CD4-positive, alpha-beta T cell treated with Interferon alpha-2 for 1 hour (primary cell): Measurements from ENCODE around the gene TIMP2.
"Not testable (repeated sequence)": the region's sequence is repeated elsewhere in the genome, so short reads cannot be mapped to it uniquely, and the experiment has no call there.

Source experiments
- DNase-seq, 2 donors: peaks; one replicate each; pipeline ENCODE4 v3.0.0-alpha.2; 2020 to 2022

TIMP2 gene

GRCh38 chr17:78929908-78930775 is 5.0 kb upstream of the TIMP2 start:
- no peak for DNase-seq

GRCh38 chr17:78925662-78926555 is 722 bp upstream of the TIMP2 start:
- no peak for DNase-seq

GRCh38 chr17:78924481-78925151 is 571 bp downstream of the TIMP2 start:
- DNase-seq, result no peak

GRCh38 chr17:78923660-78924453 is 1.3 kb downstream of the TIMP2 start:
- DNase-seq, result peak; percentile 72 to 76

GRCh38 chr17:78922816-78923498 is 2.2 kb downstream of the TIMP2 start:
- DNase-seq, result no peak

- DNase-seq, result no peak
Measured at GRCh38 chr17:78921437-78921971, 3.7 kb downstream of the TIMP2 start.

GRCh38 chr17:78920528-78920927 is 4.7 kb downstream of the TIMP2 start:
- DNase-seq, result no peak

- no peak for DNase-seq
Measured at GRCh38 chr17:78919861-78920450, 5.2 kb downstream of the TIMP2 start.

GRCh38 chr17:78918979-78919378 is 6.2 kb downstream of the TIMP2 start:
- DNase-seq, result no peak

GRCh38 chr17:78917451-78918275 is 7.5 kb downstream of the TIMP2 start:
- no peak for DNase-seq

- DNase-seq, result peak in 1 of 2 donors; percentile 34
Measured at GRCh38 chr17:78915872-78916632, 9.1 kb downstream of the TIMP2 start.

- no peak for DNase-seq
Measured at GRCh38 chr17:78913115-78913514, 12.1 kb downstream of the TIMP2 start.

- no peak for DNase-seq
Measured at GRCh38 chr17:78912082-78912481, 13.1 kb downstream of the TIMP2 start.

- not testable (repeated sequence) for DNase-seq
Measured at GRCh38 chr17:78911543-78911942, 13.6 kb downstream of the TIMP2 start.

- DNase-seq, result peak in 1 of 2 donors; percentile 41
Measured at GRCh38 chr17:78910497-78911284, 14.5 kb downstream of the TIMP2 start.

GRCh38 chr17:78908426-78908825 is 16.8 kb downstream of the TIMP2 start:
- DNase-seq, result no peak

- no peak for DNase-seq
Measured at GRCh38 chr17:78905541-78905940, 19.6 kb downstream of the TIMP2 start.

GRCh38 chr17:78905116-78905515 is 20.1 kb downstream of the TIMP2 start:
- no peak for DNase-seq
